ENCODE measurements around the gene KRTAP9-8. TPM values are rescaled to one million over a fixed set of nuclear protein-coding genes. Genes with fewer than 3 reads are reported as not detected.
"Not testable (repeated sequence)": the region's sequence is repeated elsewhere in the genome, so short reads cannot be mapped to it uniquely, and the experiment has no call there.

KRTAP9-8 gene
- total and polyA plus RNA-seq, 2 of the 8 experiments (the other 6 are each of a cell fraction or from before 2014, with no cell fraction given) = not detected

- H3K27ac ChIP-seq (ENCODE audit: low read depth, low read length); H2BK12ac ChIP-seq (ENCODE audit: low read depth, low read length); CTCF ChIA-PET (ENCODE audit: partially characterized antibody); H3K56ac ChIP-seq (replicated peaks; ENCODE audit: insufficient read length, low read depth, low read length); H2BK120ac ChIP-seq (replicated peaks; ENCODE audit: low read depth, low read length); H4K91ac ChIP-seq (replicated peaks; ENCODE audit: insufficient read length, low read length); H3K79me2 ChIP-seq (ENCODE audit: control insufficient read depth in 1 of 2, insufficient read depth in 2 of 2, low read length in 2 of 2); POLR2A ChIA-PET (ENCODE audit: partially characterized antibody); H3K4me2 ChIP-seq (ENCODE audit: insufficient read depth in 1 of 2, low read depth in 2 of 2, low read length in 2 of 2); DNase-seq (ENCODE audit: low read depth in 1 of 2, low spot score in 2 of 2); H2AK5ac ChIP-seq (ENCODE audit: low read depth, low read length); H3K27me3 ChIP-seq (replicated peaks in 1 of 4; ENCODE audit: control insufficient read depth in 3 of 4, extremely low read depth in 1 of 4, insufficient read depth in 3 of 4, low read length in 3 of 4); H3K79me1 ChIP-seq (ENCODE audit: low read depth, low read length); H3K9ac ChIP-seq (replicated peaks in 1 of 4; ENCODE audit: extremely low read depth in 1 of 4, low read depth in 3 of 4, low read length in 3 of 4); H3K4ac ChIP-seq (replicated peaks; ENCODE audit: insufficient read length, low read depth, low read length); H2BK20ac ChIP-seq (ENCODE audit: low read length); H3K4me3 ChIP-seq (ENCODE audit: extremely low read depth in 1 of 4, insufficient read depth in 2 of 4, low read depth in 3 of 4, low read length in 4 of 4); H3K14ac ChIP-seq (ENCODE audit: insufficient read length); H4K20me1 ChIP-seq (replicated peaks in 1 of 2; ENCODE audit: control insufficient read depth in 1 of 2, insufficient read depth in 2 of 2, low read length in 2 of 2); H3K36me3 ChIP-seq (ENCODE audit: control insufficient read depth in 2 of 4, insufficient read depth in 4 of 4, low read length in 3 of 4); FAIRE-seq; H2AFZ ChIP-seq (ENCODE audit: low read length); H3K4me1 ChIP-seq (replicated peaks in 1 of 4; ENCODE audit: control insufficient read depth in 3 of 4, insufficient read depth in 4 of 4, low read length in 3 of 4); H4K5ac ChIP-seq (ENCODE audit: insufficient read length, low read depth, low read length); H3K18ac ChIP-seq (ENCODE audit: extremely low read depth, low read length); H2BK15ac ChIP-seq (ENCODE audit: low read length); H3K9me3 ChIP-seq (ENCODE audit: insufficient read depth in 2 of 2, low read depth in 1 of 2, low read length in 1 of 2); H3K23me2 ChIP-seq (ENCODE audit: low read depth, low read length); H3K23ac ChIP-seq (ENCODE audit: insufficient read length): not testable (repeated sequence)
- peak within 1 kb of the TSS; percentile 35; the same call in 1 of the 2 replicates for H4K8ac ChIP-seq (ENCODE audit: extremely low read depth, insufficient read depth, low read length)
- 92% methylated on average over 1 of the region's 1 CpG; no CpG with 5 or more reads in 1 of the 2 experiments for WGBS, 2 experiments (ENCODE audit: extremely low coverage in 1 of 2, insufficient coverage in 1 of 2, insufficient read length in 1 of 2, insufficient replicate concordance in 2 of 2, low coverage in 1 of 2, low lambda C conversion rate in 2 of 2, missing lambda C conversion rate in 1 of 2)
- 0 out of 2 replicates have a peak within 1 kb of the TSS, but pooled peaks have one; percentile 8 for H2BK5ac ChIP-seq (ENCODE audit: low read depth, low read length)
Measured at GRCh38 chr17:41189837-41190318, 47.9 kb upstream of the KRTAP9-8 start, which contains the start of gene KRTAP9-1. KRTAP9-1 (plus strand) TSS chr17:41189887; CDS start chr17:41189887, 0 bp downstream.

Measured in H1 (cell line).